Measurements from ENCODE around the gene CCDC137. TPM values are rescaled to one million over a fixed set of nuclear protein-coding genes. Genes with fewer than 3 reads are reported as not detected.

CCDC137 gene
- total RNA-seq, 6 donors from 2014 or later, result 10.8 to 49.2 (median 12.6) TPM

DNA sequence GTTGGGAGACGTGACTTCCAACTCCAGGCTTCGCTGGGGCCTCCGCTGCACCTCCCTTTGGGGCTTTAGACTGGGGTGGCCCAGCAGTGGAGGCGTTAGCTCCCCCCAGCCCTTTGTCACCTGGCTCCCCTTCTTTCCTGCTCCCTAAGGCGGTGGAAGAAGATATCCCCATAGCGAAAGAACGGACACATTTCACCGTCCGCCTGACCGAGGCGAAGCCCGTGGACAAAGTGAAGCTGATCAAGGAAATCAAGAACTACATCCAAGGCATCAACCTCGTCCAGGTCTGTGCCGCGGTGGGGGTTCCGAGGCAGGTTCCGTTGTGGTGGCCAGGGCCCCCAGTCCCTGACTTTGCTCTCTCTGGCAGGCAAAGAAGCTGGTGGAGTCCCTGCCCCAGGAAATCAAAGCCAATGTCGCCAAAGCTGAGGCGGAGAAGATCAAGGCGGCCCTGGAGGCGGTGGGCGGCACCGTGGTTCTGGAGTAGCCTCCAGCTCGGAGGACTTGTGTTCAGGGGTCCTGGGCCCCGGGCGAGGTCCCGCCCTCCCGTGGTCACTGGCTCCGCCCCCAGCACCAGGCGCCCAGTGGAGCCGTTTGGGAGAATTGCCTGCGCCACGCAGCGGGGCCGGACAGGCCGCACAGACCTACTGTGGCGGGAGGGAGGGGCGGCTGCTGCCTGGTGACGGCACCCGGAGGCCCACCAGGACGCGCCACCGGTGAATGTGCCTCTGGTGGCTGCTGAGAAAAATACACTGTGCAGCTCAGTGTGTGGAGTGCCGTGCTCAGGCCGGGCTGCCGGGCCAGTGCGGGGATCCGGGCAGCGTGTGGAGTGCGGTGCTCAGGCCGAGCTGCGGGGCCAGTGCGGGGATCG is 40.5 kb downstream of the CCDC137 start:
- Histone ChIP-seq H3K4me3 (no peak overlapping the region), H3K27me3 (no peaks in the 10 kb centered on the region), H3K27ac (no peak overlapping the region), H3K9me3 (no peaks in the 10 kb centered on the region), H3K4me1 (peaks cover 25 to 41% (median 34%) of the 10 kb centered on the region in 4 donors), H3K36me3 (peaks cover 7 to 31% (median 22%) of the 10 kb centered on the region in 4 donors)
- DNase-seq (peak in 1 of 2 donors; percentile 85), ATAC-seq (ENCODE audit: low FRiP score in 2 of 2) (no peak)
- TF ChIP-seq POLR2A (IDR thresholded peaks at IDR 0.05) (no peak), POLR2AphosphoS5 (IDR thresholded peaks at IDR 0.05) (no peak), EP300 (IDR thresholded peaks at IDR 0.05) (no peak)
- TF ChIP-seq, protein P1, sequence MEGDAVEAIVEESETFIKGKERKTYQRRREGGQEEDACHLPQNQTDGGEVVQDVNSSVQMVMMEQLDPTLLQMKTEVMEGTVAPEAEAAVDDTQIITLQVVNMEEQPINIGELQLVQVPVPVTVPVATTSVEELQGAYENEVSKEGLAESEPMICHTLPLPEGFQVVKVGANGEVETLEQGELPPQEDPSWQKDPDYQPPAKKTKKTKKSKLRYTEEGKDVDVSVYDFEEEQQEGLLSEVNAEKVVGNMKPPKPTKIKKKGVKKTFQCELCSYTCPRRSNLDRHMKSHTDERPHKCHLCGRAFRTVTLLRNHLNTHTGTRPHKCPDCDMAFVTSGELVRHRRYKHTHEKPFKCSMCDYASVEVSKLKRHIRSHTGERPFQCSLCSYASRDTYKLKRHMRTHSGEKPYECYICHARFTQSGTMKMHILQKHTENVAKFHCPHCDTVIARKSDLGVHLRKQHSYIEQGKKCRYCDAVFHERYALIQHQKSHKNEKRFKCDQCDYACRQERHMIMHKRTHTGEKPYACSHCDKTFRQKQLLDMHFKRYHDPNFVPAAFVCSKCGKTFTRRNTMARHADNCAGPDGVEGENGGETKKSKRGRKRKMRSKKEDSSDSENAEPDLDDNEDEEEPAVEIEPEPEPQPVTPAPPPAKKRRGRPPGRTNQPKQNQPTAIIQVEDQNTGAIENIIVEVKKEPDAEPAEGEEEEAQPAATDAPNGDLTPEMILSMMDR (IDR thresholded peaks at IDR 0.05), result no peak
- 94 to 95% methylated on average over 35 to 52 of the region's 54 CpGs for WGBS, 2 donors

DNA sequence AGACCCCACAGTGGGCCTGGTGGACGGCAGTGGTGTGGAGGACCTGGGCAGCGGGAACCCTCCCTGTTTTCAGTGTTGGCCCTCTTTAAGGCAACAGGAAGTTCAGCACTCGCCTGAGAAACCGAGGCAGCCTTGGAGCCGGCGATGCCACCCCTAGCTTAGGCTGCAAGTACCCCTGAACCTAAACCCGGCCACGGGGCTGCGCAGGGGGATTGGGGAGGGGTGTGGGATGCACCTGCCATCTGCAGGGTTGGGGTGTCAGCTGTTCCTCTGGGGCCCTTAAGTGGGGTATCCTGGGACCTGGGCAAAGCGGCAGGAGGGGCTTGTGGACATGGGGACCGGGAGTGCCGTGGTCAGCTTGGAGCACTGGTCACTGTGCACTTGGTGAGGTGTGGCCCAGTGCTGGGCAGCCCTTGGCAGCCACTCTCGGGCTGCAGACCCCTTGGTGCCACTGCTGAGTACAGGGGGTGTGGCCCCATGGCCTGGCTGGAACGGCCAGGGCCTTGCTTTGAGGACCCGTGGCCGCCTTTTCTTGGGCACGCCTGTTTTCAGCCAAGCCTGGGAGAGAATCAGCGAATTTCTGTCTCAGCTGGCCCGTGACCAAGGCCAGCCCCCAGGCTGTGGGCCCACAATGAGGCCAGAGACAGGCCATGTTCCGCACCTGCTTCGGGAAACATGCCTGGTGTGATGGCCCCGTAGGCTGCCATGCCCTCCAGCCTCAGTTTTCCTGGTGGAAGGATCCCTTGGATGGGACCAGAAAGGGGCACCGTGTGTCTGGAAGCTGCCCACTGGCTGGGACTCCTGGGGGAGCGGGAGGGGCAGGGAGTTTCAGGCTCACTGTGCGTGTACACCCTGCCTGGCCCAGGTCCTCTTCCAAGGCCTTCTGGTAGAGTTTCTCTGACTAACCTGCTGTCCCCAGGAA is 41.4 kb downstream of the CCDC137 start:
- H3K4me1 ChIP-seq, result peaks cover 25 to 41% (median 35%) of the 10 kb centered on the region in 4 donors
- H3K9me3 ChIP-seq, result no peaks in the 10 kb centered on the region
- no peak overlapping the region for H3K4me3 ChIP-seq
- ATAC-seq (ENCODE audit: low FRiP score in 2 of 2), result no peak
- no peak for TF ChIP-seq POLR2AphosphoS5 (IDR thresholded peaks at IDR 0.05)
- no peak for TF ChIP-seq EP300 (IDR thresholded peaks at IDR 0.05)
- TF ChIP-seq, protein P1 (IDR thresholded peaks at IDR 0.05), result no peak
- no peak for TF ChIP-seq POLR2A (IDR thresholded peaks at IDR 0.05)
- peaks cover 7 to 31% (median 22%) of the 10 kb centered on the region in 4 donors for H3K36me3 ChIP-seq
- H3K27ac ChIP-seq, result no peak overlapping the region
- no peaks in the 10 kb centered on the region for H3K27me3 ChIP-seq
- 95 to 96% methylated on average over 9 to 20 of the region's 25 CpGs for WGBS, 2 donors
- DNase-seq, result peak in 1 of 2 donors; percentile 63

DNA sequence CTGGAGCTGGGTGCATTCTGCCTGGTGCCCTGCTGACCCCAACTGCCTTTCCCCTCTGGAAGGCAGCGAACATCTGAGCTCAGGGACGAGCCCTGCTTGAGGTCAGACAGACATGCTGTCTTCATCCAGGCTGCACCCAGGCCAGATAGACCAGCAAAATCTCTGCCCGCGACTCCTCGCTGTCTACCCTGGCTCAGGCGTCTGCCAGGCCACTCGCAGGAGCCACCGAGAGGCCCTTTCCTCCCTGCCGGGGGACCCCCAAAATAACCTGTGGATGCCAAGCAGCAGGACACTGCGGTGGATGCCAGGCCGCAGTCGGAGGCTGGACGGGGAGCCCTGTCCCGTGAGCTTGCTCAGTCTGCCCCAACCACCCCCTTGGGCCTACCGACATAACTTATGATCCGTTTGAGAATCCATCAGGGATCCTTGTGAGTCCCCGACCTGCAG is 42.2 kb downstream of the CCDC137 start:
- peak in 1 of 2 donors; percentile 69 for DNase-seq
- no peak overlapping the region for H3K27ac ChIP-seq
- H3K4me3 ChIP-seq, result no peak overlapping the region
- ATAC-seq (ENCODE audit: low FRiP score in 2 of 2), result no peak
- TF ChIP-seq EP300 (IDR thresholded peaks at IDR 0.05) (no peak), POLR2AphosphoS5 (IDR thresholded peaks at IDR 0.05) (no peak), POLR2A (IDR thresholded peaks at IDR 0.05) (no peak)
- TF ChIP-seq, protein P1 (IDR thresholded peaks at IDR 0.05), result no peak
- H3K36me3 ChIP-seq, result peaks cover 7 to 31% (median 22%) of the 10 kb centered on the region in 4 donors
- no peaks in the 10 kb centered on the region for H3K27me3 ChIP-seq
- no peaks in the 10 kb centered on the region for H3K9me3 ChIP-seq
- peaks cover 32 to 46% (median 41%) of the 10 kb centered on the region in 4 donors for H3K4me1 ChIP-seq
- 88 to 91% methylated on average over 8 to 13 of the region's 17 CpGs for WGBS, 2 donors

DNA sequence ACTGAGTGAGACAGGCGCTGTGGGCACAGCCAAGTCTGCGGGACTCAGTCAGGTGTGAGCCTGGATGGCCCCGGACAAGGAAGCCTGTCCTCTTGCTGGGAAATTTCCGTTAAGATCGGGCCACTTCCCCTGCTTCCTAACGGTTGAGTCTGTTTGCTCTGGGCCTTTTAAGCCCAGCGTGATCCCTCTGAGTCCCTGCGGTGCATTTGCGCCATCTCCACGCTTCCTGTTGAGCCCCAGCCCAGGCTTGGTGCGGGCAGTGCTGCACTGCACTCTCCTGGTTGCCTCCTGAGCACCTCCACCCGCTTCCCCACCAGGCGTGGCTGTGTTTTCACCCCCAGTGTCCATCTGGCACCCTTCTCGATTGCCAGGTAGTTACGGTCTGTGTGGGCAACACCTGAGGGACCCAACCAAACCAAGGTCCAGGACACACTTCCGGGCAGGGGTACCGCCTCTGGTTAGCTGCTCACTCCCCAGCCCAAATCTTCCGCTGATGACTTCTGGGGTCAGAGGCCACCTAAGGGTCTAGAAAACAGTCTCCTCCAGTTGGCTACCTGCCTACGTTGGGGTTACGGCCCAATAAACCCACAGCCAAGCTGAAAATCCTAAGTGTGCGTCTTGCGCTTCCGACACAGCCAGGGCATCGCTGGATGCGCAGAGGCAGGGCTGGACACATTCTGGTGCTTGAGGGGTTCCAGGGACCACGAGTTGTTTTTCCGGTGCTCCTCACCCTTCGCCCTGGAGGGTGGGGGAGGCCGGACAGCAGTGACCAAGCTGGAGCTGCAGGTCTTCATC is 44.2 kb downstream of the CCDC137 start:
- peaks cover 26 to 41% (median 36%) of the 10 kb centered on the region in 4 donors for H3K4me1 ChIP-seq
- DNase-seq, result peak in 1 of 2 donors; percentile 49

More for the DNA sequence above, 44.2 kb downstream of the CCDC137 start:
- peak in 1 of 2 donors; percentile 2 for ATAC-seq (ENCODE audit: low FRiP score in 2 of 2)
- Histone ChIP-seq H3K36me3 (peaks cover 7 to 26% (median 18%) of the 10 kb centered on the region in 4 donors), H3K27ac (peak overlapping the region in 1 of 4 donors; percentile 6), H3K4me3 (peak overlapping the region in 3 of 4 donors; percentile 85 to 99 (median 96)), H3K9me3 (no peaks in the 10 kb centered on the region), H3K27me3 (no peaks in the 10 kb centered on the region)
- 9 to 24% methylated on average over 15 to 26 of the region's 29 CpGs for WGBS, 2 donors
- TF ChIP-seq POLR2A (IDR thresholded peaks at IDR 0.05) (no peak), POLR2AphosphoS5 (IDR thresholded peaks at IDR 0.05) (no peak)
